Cardiac septum (tissue), 1 donor: Measurements from ENCODE around the gene TIMM50. TPM values are rescaled to one million over a fixed set of nuclear protein-coding genes. Genes with fewer than 3 reads are reported as not detected.
"Not testable (repeated sequence)": the region's sequence is repeated elsewhere in the genome, so short reads cannot be mapped to it uniquely, and the experiment has no call there.

Source experiments
- DNase-seq: peaks from one replicate; pipeline ENCODE4 v3.0.0-alpha.2; 2020; ENCODE audit warnings: low spot score
- intact Hi-C: fragments of 100-400 bp; cut with DNase I; formaldehyde crosslinking; loops from one replicate; pipeline ENCODE4 v1.14.0; 2022
- long read RNA-seq: library from polyadenylated mRNA; unstranded; transcript quantifications from one replicate; pipeline ENCODE4 v2.0.0, GENCODE V29; 2021
- total RNA-seq: library from RNA; stranded (reverse); fragmentation: NEBNext Ultra II Directional; extraction: Animal tissue kit (Norgen Biotek cat#: 25700); gene quantifications from one replicate; pipeline ENCODE4 v1.2.1, GENCODE V29; 2021
- donor health status: DM: no; HTN: no; CAD: no.

Gene TIMM50
- 62.0 TPM for total RNA-seq
- long read RNA-seq, transcript TIMM50-201 (11 exons, 1,612 nt): major isoform, 135 of 154 reads
- long read RNA-seq, partial matches to known transcripts: 8 of 154 reads
- long read RNA-seq, other reads (novel, unspliced or antisense): 7 of 154 reads

DNA sequence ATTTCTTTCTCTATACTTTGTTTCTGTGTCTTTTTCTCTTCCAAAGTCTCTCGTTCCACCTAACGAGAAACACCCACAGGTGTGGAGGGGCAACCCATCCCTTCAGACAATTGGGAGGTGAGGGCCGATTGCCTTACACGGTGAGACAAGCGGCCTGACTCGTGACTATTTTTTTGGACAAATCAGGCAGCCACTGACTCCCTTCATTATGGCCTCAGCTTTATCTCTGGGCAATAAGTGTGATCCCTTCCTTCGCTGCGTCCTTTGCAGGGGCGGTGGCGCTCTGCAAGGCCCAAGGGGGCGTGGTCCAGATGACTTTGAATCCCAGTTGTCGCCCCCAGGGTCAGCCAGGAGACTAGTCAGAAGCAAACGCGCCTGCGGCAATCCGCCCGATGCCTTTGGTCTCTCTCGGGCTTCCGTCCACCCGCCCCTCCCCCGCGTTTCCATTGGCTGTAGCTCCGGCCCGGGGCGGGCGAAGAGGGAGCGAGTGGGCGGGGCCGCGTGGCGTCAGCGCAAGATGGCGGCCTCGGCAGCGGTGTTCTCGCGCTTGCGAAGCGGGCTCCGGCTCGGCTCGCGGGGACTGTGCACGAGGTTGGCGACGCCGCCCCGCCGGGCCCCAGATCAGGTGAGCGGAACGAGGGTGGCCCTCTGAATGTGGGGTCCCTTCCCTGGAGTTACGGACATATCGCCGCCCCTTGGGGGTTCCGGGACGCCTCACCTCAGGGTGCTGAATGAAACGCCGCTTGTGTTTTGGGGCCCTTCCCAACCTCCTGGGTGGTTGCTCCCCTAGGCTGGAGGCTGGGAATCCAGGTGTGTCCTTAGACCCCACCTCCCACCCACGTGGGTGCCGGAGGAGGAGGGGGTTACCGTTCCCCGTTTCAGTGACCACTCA, at the start of gene TIMM50:
TIMM50 (plus strand) TSS at position 502 of the 892 bp plus-strand sequence; CDS start at position 518, 16 bp downstream.
- intact Hi-C loops: loop anchor here (2.0 to 5.0 kb wide), 2 partner anchors 33 to 60 kb away; partner anchors contain the start of genes EID2 and SUPT5H

GRCh38 chr19:39432677-39433025, 48.0 kb upstream of the TIMM50 start:
- intact Hi-C loops: no loop called here
- DNase-seq: no peak

More for the DNA sequence above, at the start of gene TIMM50:
- DNase-seq: peak; percentile 98

DNA sequence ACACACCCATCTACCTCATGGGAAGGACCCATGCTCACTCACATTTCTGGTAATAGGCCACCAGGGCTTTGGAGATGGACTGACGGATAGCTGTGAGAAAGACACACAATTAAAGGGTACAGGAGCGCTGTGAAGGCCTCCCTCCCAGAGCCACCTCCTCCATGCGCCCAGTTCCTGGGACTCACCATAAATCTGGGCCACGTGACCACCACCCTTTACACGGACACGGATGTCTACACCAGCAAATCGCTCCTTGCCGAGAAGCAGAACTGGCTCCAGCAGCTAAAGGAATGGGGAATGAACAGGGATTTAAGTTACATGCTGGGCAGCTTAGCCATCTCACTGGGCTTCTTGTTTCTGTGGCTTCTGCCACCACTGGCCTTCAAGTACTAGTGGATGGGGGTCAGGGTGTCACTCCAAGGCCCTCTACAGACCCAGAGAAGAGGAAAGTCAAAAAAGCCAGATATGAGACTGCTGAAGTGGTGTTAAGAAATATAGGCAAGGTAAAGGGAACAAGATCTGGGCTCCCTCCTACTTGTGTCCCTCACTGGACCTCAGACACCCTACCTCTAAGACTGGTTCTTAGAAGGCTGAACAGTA, 47.1 kb upstream of the TIMM50 start:
- no peak for DNase-seq
- intact Hi-C loops: no loop called here

DNA sequence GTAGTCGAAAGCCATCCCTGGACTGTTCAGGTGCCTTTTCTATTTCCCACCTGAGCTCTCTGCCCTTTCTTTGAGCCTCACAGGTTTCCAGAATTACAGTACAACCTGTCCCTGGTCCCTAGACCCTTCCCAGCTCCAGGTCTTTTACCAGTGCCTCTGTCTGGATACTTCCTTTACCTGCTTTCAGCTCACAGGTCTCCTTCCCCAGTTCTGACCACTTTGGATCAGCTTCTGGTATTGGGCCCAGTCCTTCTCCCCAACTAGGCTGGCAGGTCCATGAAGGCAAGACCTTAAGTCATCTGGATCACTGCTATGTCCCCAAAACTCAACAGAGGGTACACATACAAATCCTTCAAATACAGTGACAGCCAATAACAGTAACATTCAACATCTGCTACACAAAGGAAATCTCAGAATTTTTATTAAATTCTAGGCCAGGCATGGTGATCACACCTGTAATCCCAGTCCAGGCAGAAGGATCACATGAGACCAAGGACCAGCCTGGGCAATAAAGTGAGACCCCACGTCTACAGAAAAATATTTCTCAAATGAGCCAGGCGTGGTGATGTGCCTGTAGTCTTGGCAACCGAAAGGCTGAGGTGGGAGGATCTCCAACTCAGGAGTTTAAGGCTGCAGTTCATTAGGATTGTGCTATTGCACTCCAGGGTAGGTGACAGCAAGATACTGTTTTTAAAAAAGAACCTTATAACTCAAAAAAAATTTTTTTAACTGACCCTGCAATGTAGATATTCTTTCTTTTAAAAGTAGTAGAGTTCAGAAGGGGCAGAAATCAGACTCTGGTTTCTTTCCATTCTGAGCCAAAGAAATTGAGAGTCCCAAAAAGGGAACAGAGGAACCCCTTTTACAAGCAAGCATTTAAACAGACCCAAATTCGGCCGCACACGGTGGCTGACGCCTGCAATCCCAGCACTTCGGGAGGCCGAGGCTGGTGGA, 46.2 kb upstream of the TIMM50 start:
- intact Hi-C loops: no loop called here

DNA sequence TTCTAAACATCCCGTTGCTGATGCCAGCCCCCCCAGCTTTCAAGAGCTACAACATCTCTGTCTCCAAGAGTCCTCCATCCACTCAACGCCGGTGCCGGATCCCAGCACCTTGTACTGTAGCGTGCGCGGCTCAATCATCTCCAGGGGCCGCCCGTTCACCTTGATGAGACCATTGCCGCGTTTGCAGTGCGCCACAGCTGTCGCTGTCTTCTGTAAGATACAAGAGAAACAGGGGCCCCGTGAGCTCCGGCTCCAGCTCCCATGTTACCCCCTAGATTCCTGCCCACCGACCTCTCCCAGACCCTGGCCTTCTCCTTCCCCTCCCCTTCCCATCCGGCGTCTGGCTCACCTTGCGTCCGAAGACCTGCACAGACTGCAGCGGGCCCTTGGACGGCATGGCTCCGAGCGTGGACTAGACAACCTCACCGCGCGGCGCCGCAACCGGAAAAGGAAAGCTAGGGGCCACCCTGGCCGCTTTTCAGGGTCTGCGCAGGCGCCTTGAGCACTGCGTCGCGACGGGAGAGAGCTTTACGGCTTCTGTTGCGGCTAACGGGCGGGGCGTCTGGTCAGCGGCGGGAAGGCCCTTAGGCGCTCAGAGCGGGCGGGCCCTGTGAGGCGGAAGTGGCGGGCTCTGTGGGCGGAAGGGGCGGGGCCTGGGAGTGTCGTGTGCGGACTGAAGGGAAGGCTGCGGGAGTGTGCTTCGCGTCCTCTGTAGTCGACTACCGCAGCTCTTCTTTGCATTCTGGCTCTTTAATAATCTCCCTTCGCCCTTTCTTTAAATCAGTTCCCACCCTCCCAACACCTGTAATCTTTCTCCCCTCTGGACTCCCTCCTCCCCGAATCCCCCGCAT, 44.9 kb upstream of the TIMM50 start, which contains the start of gene RPS16:
RPS16 (minus strand) TSS at position 451 of the 851 bp plus-strand sequence; CDS start at position 397, 54 bp downstream.
- peak; percentile 100 for DNase-seq
- intact Hi-C loops: no loop called here

More for the DNA sequence above, 46.2 kb upstream of the TIMM50 start:
- no peak for DNase-seq

- intact Hi-C loops: no loop called here
- DNase-seq: no peak
Measured at GRCh38 chr19:39436350-39436716, 44.3 kb upstream of the TIMM50 start.

DNA sequence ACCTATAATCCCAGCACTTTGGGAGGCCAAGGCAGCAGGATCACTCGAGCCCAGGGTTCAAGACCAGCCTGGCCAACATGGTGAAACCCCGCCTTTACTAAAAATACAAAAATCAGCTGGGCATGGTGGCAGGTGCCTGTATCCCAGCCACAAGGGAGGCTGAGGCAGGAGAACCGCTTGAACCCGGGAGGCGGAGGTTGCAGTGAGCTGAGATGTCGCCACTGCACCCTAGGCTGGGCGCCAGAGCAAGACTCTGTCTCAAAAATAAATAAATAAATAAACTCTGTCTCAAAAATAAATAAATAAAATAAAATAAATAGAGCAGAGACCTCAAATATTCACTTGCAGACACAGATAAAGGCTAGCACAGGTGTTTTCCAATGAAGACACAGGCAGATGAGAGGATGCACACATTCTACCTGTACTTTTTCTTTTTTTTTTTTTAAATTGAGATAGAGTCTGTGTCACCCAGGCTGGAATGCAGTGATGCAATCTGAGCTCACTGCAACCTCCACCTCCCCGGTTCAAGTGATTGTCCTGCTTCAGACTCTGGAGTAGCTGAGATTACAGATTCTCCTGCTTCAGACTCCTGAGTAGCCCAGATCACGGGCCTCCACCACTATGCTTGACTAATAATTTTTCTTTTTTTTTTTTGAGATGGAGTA, 42.2 kb upstream of the TIMM50 start:
- intact Hi-C loops: no loop called here
- no peak for DNase-seq

GRCh38 chr19:39444598-39445195, 35.9 kb upstream of the TIMM50 start:
- DNase-seq: no peak
- intact Hi-C loops: loop anchor here (5.0 to 10.0 kb wide), 2 partner anchors 38 to 90 kb away; partner anchors contain the start of genes EID2B and TIMM50

- intact Hi-C loops: loop anchor here (5.0 to 10.0 kb wide), 2 partner anchors 37 to 89 kb away; partner anchors contain the start of genes EID2B and TIMM50
- DNase-seq: peak; percentile 98
Measured at GRCh38 chr19:39445196-39446111, 35.2 kb upstream of the TIMM50 start, which contains the start of gene SUPT5H. SUPT5H (plus strand) TSS chr19:39445582; CDS start chr19:39445891, 309 bp downstream.

GRCh38 chr19:39446365-39447084, 34.1 kb upstream of the TIMM50 start:
- DNase-seq: no peak
- intact Hi-C loops: loop anchor here (5.0 to 10.0 kb wide), 2 partner anchors 36 to 88 kb away; partner anchors contain the start of genes EID2B and TIMM50

DNA sequence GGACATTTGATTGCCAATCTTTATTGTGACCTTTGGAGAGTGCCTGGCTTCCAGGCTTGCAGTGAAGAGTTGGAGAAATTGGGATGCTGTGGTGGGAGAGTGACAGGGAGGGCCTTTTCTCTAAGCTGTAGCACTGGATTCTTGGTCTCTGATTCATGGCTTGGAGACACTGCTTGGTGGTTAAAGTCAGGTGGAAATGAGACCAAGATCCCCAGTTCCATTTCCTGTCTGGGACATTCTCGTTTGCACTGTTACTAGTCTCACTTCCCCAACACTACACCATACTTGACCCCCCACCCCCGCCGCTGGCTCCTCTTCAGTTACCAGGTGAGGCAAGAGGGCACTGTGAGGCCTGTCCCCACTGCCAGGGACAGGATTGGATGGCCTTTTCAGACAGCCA, 32.4 kb upstream of the TIMM50 start:
- DNase-seq: no peak
- intact Hi-C loops: loop anchor here (5.0 to 10.0 kb wide), 2 partner anchors 34 to 87 kb away; partner anchors contain the start of genes EID2B and TIMM50

DNA sequence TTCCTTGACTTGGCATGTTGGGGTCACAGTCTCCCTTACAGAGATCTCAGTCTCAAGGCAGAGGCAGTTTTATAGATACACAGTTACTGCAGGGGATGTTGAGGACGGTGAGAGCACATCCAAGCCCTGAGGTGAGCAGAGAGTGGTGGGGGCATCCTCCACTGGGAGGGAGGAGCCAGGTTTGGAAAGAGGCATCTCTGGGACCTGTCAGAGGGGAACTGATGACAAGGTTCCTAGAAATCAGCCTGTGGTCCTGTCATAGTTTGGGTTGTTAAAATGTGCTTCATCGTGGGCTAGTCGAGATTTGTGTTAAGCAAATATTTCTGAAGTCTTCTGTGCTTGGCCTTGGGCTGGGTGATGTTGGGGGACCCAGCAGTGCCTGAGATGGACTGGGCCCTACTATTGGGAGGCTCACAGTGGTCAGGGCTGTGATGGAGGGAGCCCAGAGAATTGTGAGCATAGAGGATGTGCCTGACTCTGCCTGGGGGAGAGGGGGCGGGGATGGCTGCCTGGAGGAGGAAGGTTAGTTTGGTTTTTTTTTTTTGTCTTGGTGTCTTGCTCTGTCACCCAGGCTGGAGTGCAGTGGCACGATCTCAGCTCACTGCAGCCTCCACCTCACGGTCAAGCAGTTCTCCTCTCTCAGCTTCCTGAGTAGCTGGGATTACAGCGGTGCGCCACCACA, 31.4 kb upstream of the TIMM50 start:
- no peak for DNase-seq
- intact Hi-C loops: loop anchor here (5.0 to 10.0 kb wide), 2 partner anchors 33 to 86 kb away; partner anchors contain the start of genes EID2B and TIMM50

DNA sequence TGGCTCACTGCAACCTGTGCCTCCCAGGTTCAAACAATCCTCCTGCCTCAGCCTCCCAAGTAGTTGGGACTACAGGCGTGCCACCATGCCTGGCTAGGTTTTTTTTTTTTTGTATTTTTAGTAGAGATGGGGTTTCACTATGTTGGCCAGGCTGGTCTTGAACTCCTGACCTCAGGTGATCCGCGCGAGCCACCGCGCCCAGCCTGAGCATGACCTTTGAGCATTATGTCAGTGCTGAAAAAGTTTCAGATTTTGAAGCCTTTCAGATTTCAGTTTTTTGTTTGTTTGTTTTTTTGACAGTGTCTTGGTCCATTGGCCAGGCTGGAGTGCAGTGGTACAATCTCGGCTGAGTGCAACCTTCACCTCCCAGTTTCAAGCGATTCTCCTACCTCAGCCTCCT, 29.4 kb upstream of the TIMM50 start:
- DNase-seq, intact Hi-C loops: not testable (repeated sequence)

DNA sequence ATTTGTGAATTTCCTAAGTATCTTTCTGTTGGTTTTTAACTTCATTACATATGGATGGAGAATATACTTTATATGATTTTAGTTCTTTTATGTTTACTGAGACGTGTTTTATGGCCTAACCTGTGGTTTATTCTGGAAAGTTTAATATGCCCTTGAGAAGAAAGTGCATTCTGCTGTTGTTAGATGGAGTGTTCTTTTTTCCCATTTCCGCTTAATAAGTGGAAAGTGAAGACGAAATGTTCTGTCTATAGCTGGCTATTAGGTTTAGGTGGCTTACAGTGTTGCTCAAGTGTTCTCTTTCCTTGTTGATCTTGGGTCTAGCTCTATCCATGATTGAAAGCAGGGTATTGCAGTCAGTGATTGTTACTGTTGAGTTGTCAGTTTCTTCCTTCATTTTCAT, 17.2 kb upstream of the TIMM50 start:
- intact Hi-C loops: no loop called here
- no peak for DNase-seq
